Stimulated activated CD8-positive, alpha-beta memory T cell treated with anti-CD3 and anti-CD28 coated beads, Interleukin-4, amount 100 ng/mL, for 4 hours (primary cell): ENCODE data around the gene SEPTIN1.
"Not testable (repeated sequence)": the region's sequence is repeated elsewhere in the genome, so short reads cannot be mapped to it uniquely, and the experiment has no call there.

Experiments
- DNase-seq, 2 donors: peaks; one replicate each; pipeline ENCODE4 v3.0.0-alpha.2; 2020; ENCODE audit warnings: low read depth in 2 of 2, low spot score in 1 of 2

Gene SEPTIN1

DNA sequence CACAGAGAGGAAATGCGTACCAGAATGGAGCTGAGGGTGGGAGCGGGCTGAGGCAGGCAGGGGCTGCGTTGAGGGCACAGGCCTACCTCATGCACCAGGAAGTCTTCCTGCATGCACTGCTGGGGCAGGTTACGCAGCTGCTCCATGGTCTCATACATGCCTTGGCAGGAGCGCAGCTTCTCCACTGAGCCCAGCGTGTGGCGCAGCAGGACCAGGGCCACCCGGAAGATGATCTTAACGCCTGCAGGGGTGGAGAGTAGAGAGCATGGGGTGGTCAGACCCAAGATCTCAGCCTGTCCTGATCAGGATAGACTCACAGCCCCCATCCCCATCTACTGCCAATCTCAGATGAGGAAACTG lies 23.8 kb downstream of the SEPTIN1 start:
- no peak for DNase-seq

DNA sequence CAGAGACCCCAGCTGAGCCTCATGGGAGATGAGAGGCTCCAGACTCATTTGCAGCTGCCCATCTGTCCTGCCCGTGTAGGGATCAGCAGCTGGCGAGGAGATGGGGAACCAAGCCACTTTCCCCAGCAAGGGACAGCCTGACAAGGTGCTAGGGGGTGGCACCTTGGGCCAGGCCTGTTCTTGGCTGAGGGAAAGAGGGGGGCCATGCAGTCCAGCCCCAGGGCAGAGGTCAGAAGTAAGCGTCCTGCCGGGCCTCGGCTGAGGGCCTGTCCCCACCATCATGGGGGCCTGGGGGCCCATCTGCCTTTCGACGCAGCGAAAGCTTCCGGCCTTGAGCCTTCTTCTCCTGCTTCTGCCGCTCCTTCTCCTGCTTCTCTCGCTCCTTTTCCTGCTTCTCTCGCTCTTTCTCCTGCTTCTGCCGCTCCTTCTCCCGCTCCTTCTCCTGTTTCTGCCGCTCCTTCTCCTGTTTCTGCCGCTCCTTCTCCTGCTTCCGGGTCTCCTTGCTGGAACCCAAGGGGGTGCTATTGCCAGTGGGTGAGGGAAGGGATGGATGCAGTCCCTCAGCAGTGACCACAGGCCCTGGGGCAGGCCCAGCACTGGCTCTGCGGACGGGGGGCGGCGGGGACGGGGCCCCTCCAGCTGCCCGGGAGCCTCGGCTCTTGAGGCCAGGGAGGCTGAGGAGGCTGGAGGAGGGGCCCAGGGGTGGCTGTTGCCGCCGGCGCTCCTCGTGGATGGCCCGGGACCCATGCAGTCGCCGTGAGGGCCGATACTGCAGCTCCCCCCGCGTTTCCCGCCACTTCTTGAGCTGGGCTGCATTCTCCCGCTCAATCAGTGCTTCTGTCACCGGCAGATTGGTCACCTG lies 24.4 kb downstream of the SEPTIN1 start:
- DNase-seq: no peak

DNA sequence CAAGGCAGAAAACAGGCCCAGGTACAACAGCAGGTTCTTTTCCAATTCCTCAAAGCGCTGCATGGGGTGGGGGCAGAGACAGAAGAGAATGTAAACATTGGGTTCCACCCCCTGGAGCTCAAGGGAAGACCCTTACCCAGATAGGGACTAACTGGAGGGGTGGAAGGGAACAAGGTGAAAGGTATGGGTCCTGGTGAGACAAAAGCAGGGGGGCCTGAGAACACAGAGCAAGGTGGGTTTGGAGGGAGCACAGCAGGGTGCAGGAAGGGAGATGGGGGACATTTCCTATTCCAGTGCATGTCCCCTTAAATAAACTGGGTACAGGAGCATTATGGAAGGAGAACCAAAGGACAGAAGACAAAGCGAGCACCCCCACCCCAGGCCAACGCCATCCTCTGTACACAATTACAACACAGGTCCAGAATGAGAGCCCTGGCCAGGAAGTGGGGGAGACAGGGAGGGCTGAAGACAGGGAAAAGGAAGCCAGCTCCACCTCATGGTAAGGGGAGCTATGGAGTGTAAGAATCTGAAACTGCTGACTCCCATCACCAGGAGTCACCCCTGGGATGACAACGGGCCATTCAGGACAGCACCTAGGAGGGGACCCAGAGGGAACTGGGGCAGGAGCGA lies 25.2 kb downstream of the SEPTIN1 start:
- DNase-seq: no peak

DNA sequence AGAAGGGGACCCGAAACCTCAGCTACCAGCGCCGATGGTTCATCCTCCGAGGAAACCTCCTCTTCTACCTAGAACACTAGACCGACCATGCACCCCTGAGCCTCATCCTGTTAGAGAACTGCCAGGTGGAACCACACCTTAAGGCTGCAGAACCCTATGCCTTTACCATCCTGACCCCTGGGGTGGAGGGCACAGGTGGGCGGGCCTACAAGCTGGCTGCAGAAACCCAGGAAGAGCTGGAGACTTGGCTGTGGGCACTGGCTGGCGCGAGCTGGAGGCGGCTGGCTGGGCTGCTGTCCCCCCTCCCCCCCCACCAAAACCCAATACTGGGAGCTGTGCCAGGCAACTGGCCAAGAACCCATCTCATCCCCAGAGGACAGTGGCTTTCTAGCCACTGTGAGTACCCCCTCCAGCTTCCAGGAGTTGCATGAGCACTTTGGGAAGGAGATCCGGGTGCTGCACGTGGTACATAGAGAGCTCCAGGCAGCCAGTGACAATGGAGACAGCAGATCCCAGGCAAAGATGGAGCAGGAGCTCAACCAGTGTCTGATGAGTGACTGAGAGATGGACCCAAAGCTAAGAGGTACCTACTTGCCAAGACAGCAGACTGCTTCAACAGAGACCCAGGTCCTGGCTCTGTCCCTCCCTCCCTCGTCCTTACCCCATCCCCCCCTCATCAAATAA lies 25.8 kb downstream of the SEPTIN1 start:
- DNase-seq: no peak

DNA sequence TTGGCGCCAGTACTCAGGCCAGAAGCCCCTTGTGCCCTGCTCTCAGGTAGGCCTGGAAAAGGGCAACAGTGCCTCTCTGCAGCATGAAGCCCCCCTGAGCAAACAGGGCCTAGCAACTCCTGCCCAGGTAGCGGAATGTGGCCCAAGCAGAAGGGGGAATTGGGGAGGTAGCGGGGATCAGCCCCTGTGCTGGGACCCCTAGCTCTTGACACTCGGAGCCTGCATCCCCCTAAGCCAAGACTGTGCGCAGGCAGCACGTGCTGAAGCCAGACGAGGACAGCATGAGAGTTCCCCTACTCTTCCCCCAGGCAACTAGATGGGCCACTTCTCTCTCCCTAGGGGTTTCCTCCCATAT lies 26.4 kb downstream of the SEPTIN1 start:
- no peak for DNase-seq

- DNase-seq: peak; percentile 74 to 83
Observed at GRCh38 chr16:30355144-30355953, 27.0 kb downstream of the SEPTIN1 start, which contains the start of gene CD2BP2. Gene CD2BP2, minus strand, starts transcription at chr16:30355308. Its CDS starts 627 bp downstream, at chr16:30354681.

DNA sequence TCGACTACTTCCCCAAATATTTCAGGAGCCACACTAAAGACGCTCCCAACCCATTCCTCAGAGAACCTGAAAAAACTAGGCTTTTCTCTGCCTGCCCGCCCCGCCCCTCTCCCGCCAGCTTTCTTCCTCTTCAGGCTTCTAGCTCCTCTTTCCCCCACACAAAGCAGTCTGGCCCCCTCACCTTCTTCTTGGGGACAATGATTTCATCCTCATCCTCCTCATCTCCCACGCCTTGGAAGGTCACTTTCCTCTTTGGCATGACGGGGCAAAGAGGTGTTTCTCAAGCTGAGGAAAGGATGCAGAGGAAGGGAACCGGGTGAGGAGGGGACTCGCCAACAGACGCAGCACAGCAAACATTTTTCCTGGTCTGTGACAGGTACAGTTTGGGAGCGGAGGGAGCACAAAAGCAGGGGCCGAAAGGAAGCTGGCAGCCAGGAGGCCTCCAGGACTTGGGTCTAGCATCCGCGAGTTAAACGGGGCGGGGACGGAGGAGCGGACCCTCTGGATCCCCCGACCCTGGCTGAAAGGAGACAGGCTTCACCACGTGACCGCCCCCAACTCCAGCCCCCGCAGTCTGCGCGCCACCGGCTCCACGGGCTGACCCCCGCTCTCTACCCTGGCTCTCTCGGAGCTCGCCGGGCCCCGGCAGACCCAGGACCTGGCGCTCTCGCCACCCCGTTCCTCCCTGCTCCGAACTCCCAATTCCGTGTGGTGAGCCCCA lies 27.8 kb downstream of the SEPTIN1 start:
- no peak for DNase-seq

- no peak for DNase-seq
Observed at GRCh38 chr16:30353438-30354129, 28.8 kb downstream of the SEPTIN1 start.

- DNase-seq: no peak
Observed at GRCh38 chr16:30352488-30353401, 29.6 kb downstream of the SEPTIN1 start.

DNA sequence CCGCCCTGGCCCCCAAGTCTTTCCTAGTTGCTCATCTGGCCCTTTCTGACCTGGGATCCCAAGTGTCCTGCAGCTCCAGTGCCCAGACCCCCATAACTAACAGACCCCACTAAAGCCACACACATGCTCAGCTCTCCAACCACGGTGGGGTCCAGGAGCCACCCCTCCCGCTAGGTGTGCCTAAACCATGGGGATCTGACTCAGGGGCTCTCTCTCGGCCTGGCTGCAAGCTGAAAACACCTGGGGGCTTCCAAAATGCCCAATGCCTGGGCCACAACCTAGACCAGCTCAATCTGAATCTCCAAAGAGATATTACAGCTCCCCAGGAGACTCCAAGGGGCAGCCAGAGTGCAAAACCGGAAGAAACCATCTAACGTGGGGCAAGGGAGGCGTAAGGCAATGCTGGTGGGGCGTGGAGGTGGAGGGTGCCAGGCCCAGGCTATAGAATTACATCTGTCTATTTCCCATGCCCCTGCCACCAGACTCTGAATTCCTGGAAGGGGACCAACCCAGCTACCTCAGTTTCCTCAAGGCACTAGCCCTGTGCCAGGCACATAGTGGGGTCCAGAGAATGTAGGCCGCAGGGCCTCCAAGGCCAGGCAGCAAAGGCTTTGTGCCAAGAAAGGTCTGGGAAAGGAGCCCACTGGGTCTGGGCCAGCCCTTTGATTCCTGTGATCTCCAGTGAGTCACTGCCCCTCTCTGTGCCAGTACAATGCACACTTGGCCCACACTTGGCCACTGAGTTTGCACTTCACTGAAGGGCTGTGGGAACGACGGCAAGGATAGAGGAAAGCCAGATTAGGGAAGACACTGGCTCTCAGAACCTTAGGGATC lies 30.6 kb downstream of the SEPTIN1 start:
- no peak for DNase-seq

GRCh38 chr16:30351001-30351441 lies 31.3 kb downstream of the SEPTIN1 start:
- DNase-seq: no peak

DNA sequence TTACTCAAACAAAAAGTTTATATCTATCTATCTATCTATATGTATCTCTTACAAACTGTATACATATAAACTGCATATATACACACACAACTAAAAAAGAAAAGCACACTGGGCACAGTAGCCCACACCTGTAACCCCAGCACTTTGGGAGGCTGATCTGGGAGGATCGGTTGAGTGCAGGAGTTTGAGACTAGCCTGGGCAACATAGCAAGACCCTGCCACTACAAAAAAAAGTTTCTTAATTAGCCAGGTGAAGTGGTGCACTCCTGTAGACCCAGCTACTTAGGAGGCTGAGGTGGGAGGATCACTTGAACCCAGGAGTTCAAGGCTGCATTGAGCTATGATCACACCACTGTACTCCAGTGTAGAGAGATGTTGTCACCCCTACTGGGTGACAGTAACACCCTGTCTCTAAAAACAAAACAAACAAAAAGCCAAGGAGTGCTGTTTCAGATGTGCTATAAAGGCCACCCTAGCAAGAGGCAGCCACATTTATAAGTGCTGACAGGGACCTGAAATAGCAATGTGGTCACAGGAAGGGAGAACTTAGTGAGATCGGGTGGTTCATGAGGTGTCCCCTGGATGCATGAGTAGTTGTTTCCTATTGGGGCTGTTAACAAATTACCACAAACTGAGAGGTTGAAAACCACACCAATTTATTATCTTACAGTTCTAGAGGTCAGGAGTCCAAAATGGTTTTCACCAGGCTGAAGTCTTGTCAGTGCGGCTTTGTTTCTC lies 32.1 kb downstream of the SEPTIN1 start:
- DNase-seq: no peak

- no peak for DNase-seq
Observed at GRCh38 chr16:30349675-30350074, 32.7 kb downstream of the SEPTIN1 start.

GRCh38 chr16:30348929-30349328 lies 33.4 kb downstream of the SEPTIN1 start:
- no peak for DNase-seq

DNA sequence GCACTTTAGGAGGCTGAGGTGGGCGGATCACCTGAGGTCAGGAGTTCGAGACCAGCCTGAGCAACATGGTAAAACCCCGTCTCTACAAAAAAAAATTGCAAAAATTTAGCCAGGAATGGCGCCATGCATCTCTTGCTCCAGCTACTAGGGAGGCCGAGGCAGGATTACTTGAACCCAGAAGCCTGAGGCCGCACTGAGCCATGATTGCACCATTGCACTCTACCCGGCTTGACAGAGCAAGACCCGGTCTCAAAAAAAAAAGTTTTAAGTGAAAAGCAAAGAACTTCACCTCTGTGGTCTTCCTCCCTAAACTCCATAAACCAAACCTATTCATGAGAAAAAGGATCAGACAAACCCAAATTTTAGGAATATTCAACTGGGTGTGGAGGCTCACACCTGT lies 34.2 kb downstream of the SEPTIN1 start:
- no peak for DNase-seq

GRCh38 chr16:30346286-30346685 lies 36.1 kb downstream of the SEPTIN1 start:
- no peak for DNase-seq

GRCh38 chr16:30343491-30343820 lies 38.9 kb downstream of the SEPTIN1 start:
- not testable (repeated sequence) for DNase-seq
